WTC11 (cell line): ENCODE results near the gene OLFM4. TPM values are rescaled to one million over a fixed set of nuclear protein-coding genes. Genes with fewer than 3 reads are reported as not detected.

ENCODE experiments used
- ATAC-seq: fragments of 200-7000 bp; cut with Tn5 transposase; 2 replicates; pipeline ENCODE4 v1.10.0; 2021; ENCODE audit warnings: mild to moderate bottlenecking, moderate library complexity
- CTCF ChIA-PET: fragments of 300-600 bp; sonication (Branson Sonifier 250); formaldehyde crosslinking; loops from one replicate; lab custom pipeline; 2021; ENCODE audit warnings: antibody characterized with exemption; lab: Charles Lee
- POLR2A ChIA-PET: fragments of 350-600 bp; sonication (Branson Sonifier 250); formaldehyde crosslinking; loops from one replicate; lab custom pipeline; 2021; ENCODE audit warnings: antibody characterized with exemption; lab: Charles Lee
- DNase-seq: peaks from one replicate; pipeline ENCODE4 v3.0.0; 2021; ENCODE audit warnings: low spot score
- H3K27ac Mint-ChIP-seq: 2 replicates; pipeline ENCODE4 v1.8.0; 2021; ENCODE audit warnings: mixed read lengths
- H3K27me3 Mint-ChIP-seq: 2 replicates; pipeline ENCODE4 v1.8.0; 2021; ENCODE audit warnings: low read depth, mild to moderate bottlenecking, moderate library complexity, mixed read lengths
- H3K36me3 Mint-ChIP-seq: 2 replicates; pipeline ENCODE4 v1.8.0; 2021; ENCODE audit warnings: mixed read lengths
- H3K4me1 Mint-ChIP-seq: 2 replicates; pipeline ENCODE4 v1.8.0; 2022; ENCODE audit warnings: mixed read lengths
- H3K4me3 Mint-ChIP-seq: 2 replicates; pipeline ENCODE4 v1.8.0; 2021; ENCODE audit warnings: mild to moderate bottlenecking, moderate library complexity, mixed read lengths
- H3K9me3 Mint-ChIP-seq: 2 replicates; pipeline ENCODE4 v1.8.0; 2021; ENCODE audit warnings: mixed read lengths
- AFF4 ChIP-seq: sonication (generic); formaldehyde crosslinking; IDR thresholded peaks from 2 replicates; pipeline ENCODE4 v1.8.1; 2023; ENCODE audit warnings: mild to moderate bottlenecking, missing genetic modification reagents, borderline replicate concordance
- ATF3 ChIP-seq: sonication (generic); formaldehyde crosslinking; conservative IDR thresholded peaks from 2 replicates; pipeline ENCODE4 v1.8.1; 2022; ENCODE audit warnings: mild to moderate bottlenecking, missing genetic modification reagents
- CREB1 ChIP-seq: sonication (generic); formaldehyde crosslinking; IDR thresholded peaks from 2 replicates; pipeline ENCODE4 v1.8.0; 2023; ENCODE audit warnings: mild to moderate bottlenecking, missing genetic modification reagents
- CTCF ChIP-seq: fragments of 200-600 bp; IDR thresholded peaks from 2 replicates; pipeline ENCODE4 v1.8.0; 2022; ENCODE audit warnings: antibody characterized with exemption
- EMX1 ChIP-seq: fragments of 250-450 bp; sonication (Bioruptor Pico); IDR thresholded peaks from 2 replicates; pipeline ENCODE4 v1.8.0; 2021; ENCODE audit warnings: mild to moderate bottlenecking
- ETV6 ChIP-seq: sonication (generic); formaldehyde crosslinking; IDR thresholded peaks from 2 replicates; pipeline ENCODE4 v1.8.1; 2022; ENCODE audit warnings: mild to moderate bottlenecking, missing genetic modification reagents
- FOXP4 ChIP-seq: sonication (generic); formaldehyde crosslinking; IDR thresholded peaks from 2 replicates; pipeline ENCODE4 v1.8.0; 2022; ENCODE audit warnings: mild to moderate bottlenecking, missing genetic modification reagents
- GRHL2 ChIP-seq: fragments of 250-450 bp; sonication (Bioruptor Pico); IDR thresholded peaks from 2 replicates; pipeline ENCODE4 v1.8.0; 2022; ENCODE audit warnings: mild to moderate bottlenecking, moderate library complexity; ENCODE audit not compliant: insufficient replicate concordance, severe bottlenecking
- HMGXB4 ChIP-seq: sonication (generic); formaldehyde crosslinking; IDR thresholded peaks from 2 replicates; pipeline ENCODE4 v1.8.1; 2023; ENCODE audit warnings: mild to moderate bottlenecking, moderate library complexity, missing genetic modification reagents
- MXD4 ChIP-seq: fragments of 250-450 bp; sonication (Bioruptor Pico); IDR thresholded peaks from 2 replicates; pipeline ENCODE4 v1.8.0; 2021; ENCODE audit warnings: mild to moderate bottlenecking, moderate library complexity, borderline replicate concordance
- RELA ChIP-seq: sonication (generic); formaldehyde crosslinking; IDR thresholded peaks from 2 replicates; pipeline ENCODE4 v1.8.1; 2022; ENCODE audit warnings: missing genetic modification reagents, mild to moderate bottlenecking, borderline replicate concordance
- RORB ChIP-seq: fragments of 250-450 bp; sonication (Bioruptor Pico); IDR thresholded peaks from 2 replicates; pipeline ENCODE4 v1.9.0; 2021; ENCODE audit warnings: mild to moderate bottlenecking
- TEAD4 ChIP-seq: sonication (generic); formaldehyde crosslinking; IDR thresholded peaks from 2 replicates; pipeline ENCODE4 v1.8.0; 2022; ENCODE audit warnings: mild to moderate bottlenecking, missing genetic modification reagents
- TP53 ChIP-seq: sonication (generic); formaldehyde crosslinking; IDR thresholded peaks from 2 replicates; pipeline ENCODE4 v1.8.1; 2023; ENCODE audit warnings: mild to moderate bottlenecking, missing genetic modification reagents
- USF2 ChIP-seq: sonication (generic); formaldehyde crosslinking; IDR thresholded peaks from 2 replicates; pipeline ENCODE4 v1.8.1; 2023; ENCODE audit warnings: mild to moderate bottlenecking, missing genetic modification reagents, moderate library complexity
- ZNF138 ChIP-seq: sonication (generic); formaldehyde crosslinking; conservative IDR thresholded peaks from 2 replicates; pipeline ENCODE4 v1.8.1; 2022; ENCODE audit warnings: mild to moderate bottlenecking, moderate library complexity, missing genetic modification reagents
- ZNF317 ChIP-seq: sonication (generic); formaldehyde crosslinking; IDR thresholded peaks from 2 replicates; pipeline ENCODE4 v1.8.1; 2023; ENCODE audit warnings: low read depth, mild to moderate bottlenecking, moderate library complexity, missing genetic modification reagents, borderline replicate concordance
- ZNF396 ChIP-seq: fragments of 250-450 bp; sonication (Bioruptor Pico); IDR thresholded peaks from 2 replicates; pipeline ENCODE4 v1.8.0; 2021; ENCODE audit warnings: mild to moderate bottlenecking, moderate library complexity, borderline replicate concordance
- ZNF423 ChIP-seq: fragments of 250-450 bp; sonication (Bioruptor Pico); IDR thresholded peaks from 2 replicates; pipeline ENCODE4 v2.1.2; 2022; ENCODE audit warnings: mild to moderate bottlenecking, moderate library complexity
- ZSCAN18 ChIP-seq: fragments of 250-450 bp; sonication (Bioruptor Pico); IDR thresholded peaks from 2 replicates; pipeline ENCODE4 v2.1.2; 2022; ENCODE audit warnings: mild to moderate bottlenecking, moderate library complexity
- total RNA-seq: library from RNA; stranded (reverse); gene quantifications from 3 replicates; pipeline ENCODE4 v1.2.3, GENCODE V29; 2021

OLFM4 gene
- total RNA-seq, 1 experiment from 2014 or later, result 0.17 TPM

- no peak for TF ChIP-seq ZNF396 (CRISPR knock-in tag)
- TF ChIP-seq GRHL2 (CRISPR knock-in tag), result no peak
- no peak for TF ChIP-seq ZSCAN18 (CRISPR knock-in tag)
- no peak for TF ChIP-seq MXD4
- TF ChIP-seq RELA, result no peak
- no peak for TF ChIP-seq FOXP4 (CRISPR knock-in tag)
- no peak for TF ChIP-seq CTCF
- no peak for TF ChIP-seq ATF3 (CRISPR knock-in tag)
- TF ChIP-seq TP53 (CRISPR knock-in tag), result no peak
- TF ChIP-seq EMX1 (CRISPR knock-in tag), result no peak
- TF ChIP-seq AFF4, result no peak
- TF ChIP-seq ZNF423 (CRISPR knock-in tag), result no peak
- no peak for TF ChIP-seq TEAD4 (CRISPR knock-in tag)
- Mint-ChIP-seq H3K27ac (no peak overlapping the region), H3K27me3 (no peaks in the 10 kb centered on the region), H3K4me3 (no peak overlapping the region), H3K4me1 (peaks cover 13% of the 10 kb centered on the region), H3K36me3 (no peaks in the 10 kb centered on the region), H3K9me3 (no peaks in the 10 kb centered on the region)
- ChIA-PET CTCF (no interaction called here), POLR2A (no interaction called here)
- DNase-seq, result no peak
- ATAC-seq, result no peak
Observed at GRCh38 chr13:53066411-53066810, 37.8 kb downstream of the OLFM4 start.

GRCh38 chr13:53068585-53069520 is 40.2 kb downstream of the OLFM4 start:
- no peaks in the 10 kb centered on the region for H3K9me3 Mint-ChIP-seq
- CTCF ChIA-PET, result interaction anchor here (0.7 to 2.3 kb wide), 8 partner anchors 83 to 222 kb away, joined by 3 to 20 read pairs (median 7); no protein-coding TSS in a partner anchor
- TF ChIP-seq ZSCAN18 (CRISPR knock-in tag), result no peak
- no peak for TF ChIP-seq USF2 (CRISPR knock-in tag)
- no peak for TF ChIP-seq ZNF138 (CRISPR knock-in tag)
- no peak for TF ChIP-seq CREB1 (CRISPR knock-in tag)
- no peak for TF ChIP-seq TEAD4 (CRISPR knock-in tag)
- no peak for TF ChIP-seq ETV6 (CRISPR knock-in tag)
- no peak for TF ChIP-seq ZNF317 (CRISPR knock-in tag)
- TF ChIP-seq HMGXB4 (CRISPR knock-in tag), result no peak
- TF ChIP-seq RORB (CRISPR knock-in tag), result no peak
- TF ChIP-seq, all 79 proteins: peak for 0
- ATAC-seq (peak; percentile 56), DNase-seq (no peak)
- Mint-ChIP-seq H3K27ac (no peak overlapping the region), H3K4me3 (no peak overlapping the region), H3K4me1 (peaks cover 13% of the 10 kb centered on the region), H3K27me3 (no peaks in the 10 kb centered on the region), H3K36me3 (no peaks in the 10 kb centered on the region)
- POLR2A ChIA-PET, result no interaction called here
